ENCODE measurements around the gene C6orf89.
"Not testable (repeated sequence)": the region's sequence is repeated elsewhere in the genome, so short reads cannot be mapped to it uniquely, and the experiment has no call there.

C6orf89 gene

DNA sequence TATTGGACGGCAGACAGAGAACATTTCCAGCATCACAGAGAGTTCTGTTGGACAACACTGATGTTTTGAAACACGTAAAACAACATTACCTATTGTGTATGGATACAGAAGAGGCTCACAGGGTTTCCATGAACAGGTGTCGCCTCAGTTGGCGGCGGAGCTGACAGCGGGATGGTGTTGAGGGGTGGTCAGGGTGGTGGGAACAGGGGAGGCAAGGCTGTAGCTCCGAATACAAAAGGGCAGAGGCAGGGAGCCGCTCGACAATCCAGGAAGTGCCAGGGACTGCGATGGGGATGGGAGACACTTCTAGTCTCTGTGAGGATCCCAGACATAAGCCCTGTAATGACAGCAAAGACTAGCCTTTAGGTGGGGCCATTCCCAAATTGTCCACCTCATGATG lies 54.3 kb downstream of the C6orf89 start:
- H3K4me3 ChIP-seq (ENCODE audit: low read depth, low read length) = no peak overlapping the region
- TF ChIP-seq, protein P1, sequence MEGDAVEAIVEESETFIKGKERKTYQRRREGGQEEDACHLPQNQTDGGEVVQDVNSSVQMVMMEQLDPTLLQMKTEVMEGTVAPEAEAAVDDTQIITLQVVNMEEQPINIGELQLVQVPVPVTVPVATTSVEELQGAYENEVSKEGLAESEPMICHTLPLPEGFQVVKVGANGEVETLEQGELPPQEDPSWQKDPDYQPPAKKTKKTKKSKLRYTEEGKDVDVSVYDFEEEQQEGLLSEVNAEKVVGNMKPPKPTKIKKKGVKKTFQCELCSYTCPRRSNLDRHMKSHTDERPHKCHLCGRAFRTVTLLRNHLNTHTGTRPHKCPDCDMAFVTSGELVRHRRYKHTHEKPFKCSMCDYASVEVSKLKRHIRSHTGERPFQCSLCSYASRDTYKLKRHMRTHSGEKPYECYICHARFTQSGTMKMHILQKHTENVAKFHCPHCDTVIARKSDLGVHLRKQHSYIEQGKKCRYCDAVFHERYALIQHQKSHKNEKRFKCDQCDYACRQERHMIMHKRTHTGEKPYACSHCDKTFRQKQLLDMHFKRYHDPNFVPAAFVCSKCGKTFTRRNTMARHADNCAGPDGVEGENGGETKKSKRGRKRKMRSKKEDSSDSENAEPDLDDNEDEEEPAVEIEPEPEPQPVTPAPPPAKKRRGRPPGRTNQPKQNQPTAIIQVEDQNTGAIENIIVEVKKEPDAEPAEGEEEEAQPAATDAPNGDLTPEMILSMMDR (IDR thresholded peaks at IDR 0.05; ENCODE audit: borderline replicate concordance, insufficient read depth, low read depth, low read length) = no peak

DNA sequence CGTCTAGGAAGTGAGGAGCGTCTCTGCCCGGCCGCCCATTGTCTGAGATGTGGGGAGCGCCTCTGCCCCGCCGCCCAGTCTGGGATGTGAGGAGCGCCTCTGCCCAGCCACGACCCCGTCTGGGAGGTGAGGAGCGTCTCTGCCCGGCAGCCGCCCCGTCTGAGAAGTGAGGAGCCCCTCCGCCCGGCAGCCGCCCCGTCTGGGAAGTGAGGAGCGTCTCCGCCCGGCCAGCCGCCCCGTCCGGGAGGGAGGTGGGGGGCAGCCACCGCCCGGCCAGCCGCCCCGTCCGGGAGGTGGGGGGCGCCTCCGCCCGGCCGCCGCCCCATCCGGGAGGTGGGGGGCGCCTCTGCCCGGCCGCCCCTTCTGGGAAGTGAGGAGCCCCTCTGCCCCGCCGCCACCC lies 55.8 kb downstream of the C6orf89 start:
- not testable (repeated sequence) for H3K4me3 ChIP-seq (ENCODE audit: low read depth, low read length)

DNA sequence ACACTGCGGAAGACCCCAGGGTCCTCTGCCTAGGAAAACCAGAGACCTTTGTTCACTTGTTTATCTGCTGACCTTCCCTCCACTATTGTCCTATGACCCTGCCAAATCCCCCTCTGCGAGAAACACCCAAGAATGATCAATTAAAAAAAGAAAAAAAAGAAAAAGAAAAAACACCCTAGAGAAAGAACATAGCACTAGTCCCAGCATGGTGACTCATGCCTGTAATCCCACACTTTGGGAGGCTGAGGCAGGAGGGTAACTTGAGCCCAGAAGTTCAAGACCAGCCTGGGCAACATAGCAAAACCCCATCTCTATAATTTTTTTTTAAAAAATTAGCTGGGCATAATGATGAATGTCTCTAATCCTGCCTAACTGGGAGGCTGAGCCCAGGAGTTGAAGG lies 56.6 kb downstream of the C6orf89 start:
- not testable (repeated sequence) for H3K4me3 ChIP-seq (ENCODE audit: low read depth, low read length)

DNA sequence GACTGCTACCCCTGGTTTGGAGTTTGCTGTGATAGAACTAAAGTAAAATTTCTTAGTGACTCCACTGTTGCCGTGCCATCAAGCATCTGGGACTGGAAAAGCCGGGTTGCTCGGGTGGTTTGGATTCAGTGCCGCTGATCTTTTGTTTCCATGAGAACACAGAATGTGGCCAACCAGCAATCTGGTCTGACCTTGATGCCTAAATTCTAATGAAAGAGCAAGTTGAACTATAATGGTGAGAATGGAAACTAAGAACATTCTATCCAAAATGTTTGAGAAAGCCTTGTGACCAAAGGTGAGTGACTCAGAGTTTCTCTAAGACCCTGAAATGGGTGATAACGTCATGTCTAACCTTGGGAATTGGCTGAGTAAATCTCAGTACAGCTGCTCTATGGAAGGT lies 58.9 kb downstream of the C6orf89 start:
- no peak overlapping the region for H3K4me3 ChIP-seq (ENCODE audit: low read depth, low read length)
- TF ChIP-seq, protein P1 (IDR thresholded peaks at IDR 0.05; ENCODE audit: borderline replicate concordance, insufficient read depth, low read depth, low read length) = no peak

DNA sequence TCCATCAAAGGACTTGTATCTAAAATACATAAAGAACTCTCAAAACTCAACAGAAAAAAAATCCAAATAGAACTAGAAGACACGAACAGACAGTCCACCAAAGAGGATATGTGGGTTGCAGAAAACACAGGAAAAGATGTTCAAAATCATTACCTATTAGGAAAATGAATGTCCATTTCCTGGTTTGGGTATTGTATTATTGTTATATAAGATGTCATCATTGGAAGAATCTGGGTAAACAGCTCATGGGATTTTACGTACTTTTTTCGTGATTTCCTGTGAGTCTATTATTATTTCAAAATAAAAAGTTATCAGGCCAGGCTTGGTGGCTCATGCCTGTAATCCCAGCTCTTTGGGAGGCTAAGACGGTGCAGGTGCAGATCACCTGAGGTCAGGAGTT lies 59.5 kb downstream of the C6orf89 start:
- H3K4me3 ChIP-seq (ENCODE audit: low read depth, low read length) = no peak overlapping the region
- TF ChIP-seq, protein P1 (IDR thresholded peaks at IDR 0.05; ENCODE audit: borderline replicate concordance, insufficient read depth, low read depth, low read length) = no peak

DNA sequence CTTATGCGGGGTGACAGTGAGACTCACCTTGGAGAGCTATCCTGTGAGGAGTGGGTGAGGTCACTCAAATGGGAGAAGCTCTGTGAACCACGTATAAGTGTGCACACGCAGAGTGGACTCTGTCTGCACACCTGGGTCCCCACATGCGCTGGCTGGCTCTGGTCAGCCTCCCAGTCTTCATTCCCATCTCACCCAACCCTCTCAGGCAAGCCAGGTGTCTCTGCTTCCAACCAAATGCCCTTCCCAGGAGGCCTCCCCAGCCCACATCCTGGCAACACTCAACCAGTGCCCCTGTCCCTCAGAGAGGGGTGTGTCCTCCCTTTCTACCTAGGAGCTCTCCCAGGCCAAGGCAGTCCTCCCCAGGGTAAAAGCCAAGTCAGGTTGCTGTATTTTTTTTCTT lies 60.8 kb downstream of the C6orf89 start:
- no peak overlapping the region for H3K4me3 ChIP-seq (ENCODE audit: low read depth, low read length)
- TF ChIP-seq, protein P1 (IDR thresholded peaks at IDR 0.05; ENCODE audit: borderline replicate concordance, insufficient read depth, low read depth, low read length) = no peak

DNA sequence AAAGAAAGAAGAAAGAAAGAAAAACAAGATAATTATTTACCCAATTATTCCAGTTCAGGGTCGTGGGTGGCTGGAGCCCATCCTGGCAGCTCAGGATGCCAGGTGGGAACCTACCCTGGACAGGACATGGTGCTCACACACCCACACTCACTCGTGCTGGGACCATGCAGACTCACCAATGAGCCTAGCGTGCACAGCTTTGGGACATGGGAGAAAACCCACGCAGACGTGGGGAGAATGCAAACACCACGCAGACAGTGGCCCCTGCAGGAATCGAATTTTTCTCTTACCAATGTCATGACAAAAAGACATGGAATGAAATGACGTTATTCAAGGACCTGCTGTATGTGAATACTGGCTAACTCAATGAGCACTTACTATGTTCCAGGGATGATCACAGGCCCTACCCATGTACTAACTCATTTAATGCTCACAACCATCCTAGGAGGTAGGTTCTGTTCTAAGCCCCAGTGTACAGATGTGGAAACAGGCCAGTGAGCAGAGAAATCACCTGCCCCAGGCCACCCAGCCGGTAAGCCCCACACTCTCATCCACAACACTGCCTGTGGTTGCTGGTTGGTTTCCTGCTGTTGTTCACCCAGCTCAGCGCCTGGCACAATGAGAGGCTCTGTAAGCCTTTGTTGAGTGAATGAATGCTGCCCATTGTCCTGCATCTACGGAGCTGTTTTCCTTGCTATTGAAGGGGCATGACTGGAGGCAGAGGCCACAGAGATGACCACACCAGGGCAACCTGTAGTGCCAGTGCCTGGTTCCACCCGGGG lies 62.0 kb downstream of the C6orf89 start:
- TF ChIP-seq, protein P1 (IDR thresholded peaks at IDR 0.05; ENCODE audit: borderline replicate concordance, insufficient read depth, low read depth, low read length) = no peak
- no peak overlapping the region for H3K4me3 ChIP-seq (ENCODE audit: low read depth, low read length)

DNA sequence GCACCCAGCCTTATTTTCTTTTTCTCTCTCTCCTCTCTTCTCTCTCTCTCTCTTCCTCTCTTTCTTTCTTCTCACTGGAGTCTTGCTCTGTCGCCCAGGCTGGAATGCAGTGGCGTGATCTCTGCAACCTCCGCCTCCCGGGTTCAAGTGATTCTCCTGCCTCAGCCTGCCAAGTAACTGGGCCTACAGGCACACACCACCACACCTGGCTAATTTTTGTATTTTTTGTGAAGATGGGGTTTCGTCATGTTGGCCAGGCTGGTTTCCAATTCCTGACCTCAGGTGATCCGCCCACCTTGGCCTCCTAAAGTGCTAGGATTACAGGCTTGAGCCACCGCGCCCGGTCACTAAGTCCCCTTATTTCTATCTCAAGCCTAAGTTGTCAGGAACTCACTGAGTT lies 63.3 kb downstream of the C6orf89 start:
- H3K4me3 ChIP-seq (ENCODE audit: low read depth, low read length) = not testable (repeated sequence)

DNA sequence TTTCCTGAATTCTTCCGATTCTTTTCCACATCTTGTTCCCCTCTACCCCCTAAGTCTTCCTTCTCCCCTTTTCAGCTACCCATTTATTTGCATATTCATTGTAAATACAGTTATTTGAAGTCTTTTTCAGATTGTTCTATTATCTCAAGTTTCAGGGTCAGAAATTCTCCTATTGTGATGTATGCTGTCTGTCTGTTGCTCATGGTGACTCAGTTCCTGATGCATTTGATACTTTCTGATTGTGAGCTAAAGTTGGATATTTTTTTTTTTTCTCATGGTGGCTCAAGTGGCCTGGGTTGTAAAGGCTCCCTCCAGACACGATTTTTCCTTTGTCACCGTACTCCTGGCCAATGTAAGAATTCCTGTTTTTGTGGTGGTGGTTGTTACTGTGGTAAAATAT lies 63.9 kb downstream of the C6orf89 start:
- TF ChIP-seq, protein P1 (IDR thresholded peaks at IDR 0.05; ENCODE audit: borderline replicate concordance, insufficient read depth, low read depth, low read length) = no peak
- no peak overlapping the region for H3K4me3 ChIP-seq (ENCODE audit: low read depth, low read length)
